Vagina (tissue), 2 donors: ENCODE measurements around the gene TSC22D2.

Experiments
- CTCF ChIP-seq, 3 experiments: fragments of 450-650 bp in 2 of 3; fragments of 200-600 bp in 1 of 3; sonication (generic) in 1 of 3; IDR thresholded peaks; one replicate each; pipeline ENCODE4 v1.5.1; 2017 to 2019; ENCODE audit warnings: antibody characterized with exemption in 3 of 3, mild to moderate bottlenecking in 2 of 3, moderate library complexity in 2 of 3
- POLR2A ChIP-seq, 2 donors: fragments of 450-650 bp; IDR thresholded peaks; one replicate each; pipeline ENCODE4 v1.6.1; 2017; ENCODE audit warnings: antibody characterized with exemption in 2 of 2, mild to moderate bottlenecking in 2 of 2, moderate library complexity in 2 of 2

GRCh38 chr3:150388498-150389418, 19.3 kb upstream of the TSC22D2 start:
- no peak for TF ChIP-seq POLR2A (IDR thresholded peaks at IDR 0.05)
- TF ChIP-seq CTCF (IDR thresholded peaks at IDR 0.05): no peak
